ENCODE results near the gene CPAMD8.

- no peak for TF ChIP-seq CTCF (IDR thresholded peaks at IDR 0.05)
- no peak for TF ChIP-seq POLR2A (IDR thresholded peaks at IDR 0.05)
These were observed 132.5 kb downstream of the CPAMD8 start for GRCh38 chr19:16894080-16894479.

Measured in right lobe of liver (tissue), 4 donors.